Measurements from ENCODE around the gene CUL4A.

- TF ChIP-seq ZNF274 (IDR thresholded peaks at IDR 0.05; ENCODE audit: low read depth, low read length) = no peak
- no peak for TF ChIP-seq SUZ12 (IDR thresholded peaks at IDR 0.05; ENCODE audit: extremely low read depth, insufficient read depth, insufficient read length)
- TF ChIP-seq YY1 (IDR thresholded peaks at IDR 0.05; ENCODE audit: insufficient read depth, insufficient read length) = no peak
These were observed 24.6 kb upstream of the CUL4A start for GRCh38 chr13:113184568-113185440.

Data from NT2/D1 (cell line).